HL-60/S4 treated with retinoic acid at 250 ng/mL for 4 days and 3 days (cell line): ENCODE data around the gene PDE4B.
"Not testable (repeated sequence)": the region's sequence is repeated elsewhere in the genome, so short reads cannot be mapped to it uniquely, and the experiment has no call there.

Source experiments
- in situ Hi-C: fragments of 300-500 bp; cut with MboI; formaldehyde crosslinking; loops from 2 replicates; pipeline ENCODE4 v1.7.0; 2022; ENCODE audit warnings: low sequenced_read_pairs

PDE4B gene

GRCh38 chr1:66296370-66296769, 503.7 kb downstream of the PDE4B start:
- in situ Hi-C loops, result no loop called here

DNA sequence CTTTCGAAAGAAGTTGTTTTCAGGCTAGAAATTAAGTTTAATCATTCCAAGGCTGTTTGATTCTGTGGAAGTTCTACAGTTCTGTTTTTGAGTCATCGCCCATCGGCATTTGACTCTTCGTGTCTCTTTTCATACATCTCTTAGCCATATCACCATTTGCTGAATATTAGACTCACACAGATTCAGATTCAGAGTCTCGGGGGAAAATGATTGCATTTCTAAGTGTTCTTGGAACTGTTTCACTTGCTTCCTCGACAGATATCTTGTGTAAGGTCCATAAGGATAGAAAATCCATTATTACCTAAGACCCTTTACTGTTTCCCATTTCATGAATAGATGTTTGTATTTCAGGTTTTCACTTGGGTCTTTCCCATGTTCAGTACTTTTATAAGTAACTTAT, 504.3 kb downstream of the PDE4B start:
- in situ Hi-C loops, result no loop called here

GRCh38 chr1:66298464-66298863, 505.8 kb downstream of the PDE4B start:
- in situ Hi-C loops, result no loop called here

- in situ Hi-C loops, result no loop called here
Measured at GRCh38 chr1:66300280-66300971, 507.7 kb downstream of the PDE4B start.

DNA sequence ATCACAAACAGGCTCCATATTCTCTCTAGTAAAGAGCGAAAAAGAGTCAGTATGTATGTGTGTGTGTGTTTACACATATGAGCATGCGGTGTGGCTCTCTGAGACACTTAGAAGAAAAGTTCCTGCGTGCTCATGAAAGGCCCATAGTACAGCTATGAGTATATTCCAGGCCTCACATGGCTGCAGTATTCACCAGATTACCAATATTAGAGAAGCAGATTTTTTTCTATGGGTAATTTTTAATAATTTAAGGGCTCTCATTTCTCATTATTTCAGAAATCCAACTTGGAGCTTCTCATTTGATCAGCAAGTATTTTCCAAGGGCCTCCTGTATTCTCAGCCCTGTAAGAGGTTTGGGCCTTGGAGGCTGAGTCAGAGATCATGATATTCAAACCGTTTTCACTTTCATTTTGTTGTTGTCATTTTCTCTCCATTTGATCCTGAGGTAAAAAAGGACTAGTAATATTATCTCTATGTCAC, 508.3 kb downstream of the PDE4B start:
- in situ Hi-C loops, result no loop called here

- in situ Hi-C loops, result no loop called here
Measured at GRCh38 chr1:66302184-66302742, 509.6 kb downstream of the PDE4B start.

GRCh38 chr1:66302815-66303214, 510.1 kb downstream of the PDE4B start:
- in situ Hi-C loops, result no loop called here

DNA sequence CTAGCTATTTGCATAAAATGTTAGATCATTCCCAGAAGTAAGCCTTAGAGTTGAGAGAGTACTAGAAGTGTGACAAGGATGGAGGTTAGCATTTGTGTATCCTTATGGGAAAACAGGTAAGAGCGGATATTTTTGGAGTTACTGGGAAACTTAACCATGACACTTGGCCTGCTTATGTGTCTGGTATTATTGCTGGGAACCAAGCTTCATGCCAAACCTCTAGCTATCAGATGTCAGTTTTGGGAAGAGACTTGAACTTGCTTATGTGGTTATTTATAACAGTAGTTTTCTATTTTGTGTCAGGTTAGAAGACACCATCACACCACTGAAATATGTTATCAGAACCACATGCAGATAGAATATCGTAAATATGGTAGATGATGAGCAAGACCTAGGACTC, 511.0 kb downstream of the PDE4B start:
- in situ Hi-C loops, result no loop called here

- in situ Hi-C loops, result no loop called here
Measured at GRCh38 chr1:66304128-66304527, 511.4 kb downstream of the PDE4B start.

DNA sequence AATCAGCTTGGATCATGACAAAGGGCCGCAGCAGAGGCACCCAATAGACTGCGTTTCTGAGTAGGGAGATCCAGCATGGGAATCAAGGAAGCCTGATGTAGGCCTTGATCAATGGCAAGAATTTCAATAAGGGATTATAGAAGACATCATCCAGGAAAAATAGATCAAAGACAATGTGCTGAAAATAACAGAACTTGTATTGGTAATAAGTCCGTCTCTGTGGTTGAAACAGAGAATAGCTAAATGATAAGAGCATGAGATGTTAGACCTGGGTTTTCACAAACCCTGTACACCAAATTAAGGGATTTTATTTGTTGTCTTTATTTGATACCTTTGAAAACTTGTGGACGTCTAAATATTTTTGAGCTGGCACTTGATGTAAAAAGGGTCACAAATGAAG, 513.2 kb downstream of the PDE4B start:
- in situ Hi-C loops, result no loop called here

DNA sequence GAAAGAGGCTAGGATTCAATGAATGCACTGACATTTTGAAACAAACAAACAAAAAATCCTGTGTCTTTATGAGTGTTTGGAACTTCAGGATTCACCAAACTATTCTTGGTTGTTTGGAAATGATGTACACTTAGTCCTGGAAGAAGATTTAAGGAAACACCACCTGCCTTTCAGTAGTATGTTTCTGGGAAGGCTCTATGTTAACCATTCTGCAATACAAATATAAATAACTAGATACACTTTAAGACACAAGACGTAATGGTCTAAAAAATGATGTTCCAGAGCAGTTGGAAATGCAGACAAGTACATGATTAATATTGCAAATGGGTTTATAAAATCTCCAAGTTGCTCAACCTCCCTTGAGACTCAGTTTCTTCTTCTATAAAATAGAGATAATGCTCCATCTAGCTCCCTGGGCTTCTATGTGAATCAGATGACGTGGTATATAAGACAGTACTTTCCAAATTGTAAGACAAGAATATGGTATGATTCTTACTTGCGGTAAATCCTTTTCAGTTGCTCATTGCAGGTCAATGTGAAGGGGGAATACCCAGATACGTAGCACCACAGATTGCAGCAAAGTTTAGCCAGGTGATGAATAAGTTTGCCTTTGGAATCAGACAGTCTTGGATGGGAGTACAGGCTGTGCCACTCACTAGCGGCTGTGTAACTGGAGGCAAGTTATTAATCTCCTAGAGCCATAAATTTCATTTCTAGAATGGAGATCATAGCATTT, 516.5 kb downstream of the PDE4B start:
- in situ Hi-C loops, result no loop called here

GRCh38 chr1:66311092-66311491, 518.4 kb downstream of the PDE4B start:
- in situ Hi-C loops, result no loop called here

DNA sequence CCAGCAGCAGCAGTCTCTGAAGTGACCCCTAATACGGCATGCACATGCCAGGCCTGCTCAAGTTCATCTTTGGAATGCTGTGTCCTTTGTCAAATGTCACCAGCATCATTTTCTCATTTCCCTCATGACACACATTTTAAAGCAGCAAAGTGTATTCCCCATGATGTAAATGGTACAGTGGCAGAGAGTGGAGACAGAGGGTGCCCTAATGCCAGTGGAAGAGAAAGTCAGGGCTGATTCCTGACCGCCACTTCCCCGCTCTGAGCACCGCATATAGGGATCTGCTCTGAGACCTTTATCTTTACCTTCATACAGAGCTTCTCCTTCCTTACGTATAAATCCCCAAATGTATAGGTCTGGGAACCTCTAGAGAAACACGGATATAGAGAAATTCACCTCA, 518.9 kb downstream of the PDE4B start:
- in situ Hi-C loops, result no loop called here

- in situ Hi-C loops, result no loop called here
Measured at GRCh38 chr1:66312271-66312990, 519.7 kb downstream of the PDE4B start.

GRCh38 chr1:66313429-66313828, 520.7 kb downstream of the PDE4B start:
- in situ Hi-C loops, result no loop called here

DNA sequence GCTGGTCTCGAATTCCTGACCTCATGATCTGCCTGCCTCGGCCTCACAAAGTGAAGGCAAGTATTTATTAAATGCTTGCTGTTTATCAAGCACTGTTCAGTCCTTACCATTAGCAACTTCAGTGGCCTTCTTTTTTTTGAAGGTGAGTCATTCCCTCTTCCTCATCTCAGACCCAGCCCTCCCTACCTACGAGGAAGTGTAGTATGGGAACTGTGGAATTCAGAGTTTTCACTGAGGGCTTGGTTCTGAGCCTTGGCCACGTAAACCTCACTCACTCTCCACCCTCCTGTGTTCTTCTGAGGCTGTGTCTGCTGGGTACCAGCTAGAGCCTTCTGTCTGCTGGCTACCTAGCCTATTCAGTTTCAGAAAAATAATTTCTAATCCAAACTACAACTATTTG, 523.0 kb downstream of the PDE4B start:
- in situ Hi-C loops, result no loop called here

DNA sequence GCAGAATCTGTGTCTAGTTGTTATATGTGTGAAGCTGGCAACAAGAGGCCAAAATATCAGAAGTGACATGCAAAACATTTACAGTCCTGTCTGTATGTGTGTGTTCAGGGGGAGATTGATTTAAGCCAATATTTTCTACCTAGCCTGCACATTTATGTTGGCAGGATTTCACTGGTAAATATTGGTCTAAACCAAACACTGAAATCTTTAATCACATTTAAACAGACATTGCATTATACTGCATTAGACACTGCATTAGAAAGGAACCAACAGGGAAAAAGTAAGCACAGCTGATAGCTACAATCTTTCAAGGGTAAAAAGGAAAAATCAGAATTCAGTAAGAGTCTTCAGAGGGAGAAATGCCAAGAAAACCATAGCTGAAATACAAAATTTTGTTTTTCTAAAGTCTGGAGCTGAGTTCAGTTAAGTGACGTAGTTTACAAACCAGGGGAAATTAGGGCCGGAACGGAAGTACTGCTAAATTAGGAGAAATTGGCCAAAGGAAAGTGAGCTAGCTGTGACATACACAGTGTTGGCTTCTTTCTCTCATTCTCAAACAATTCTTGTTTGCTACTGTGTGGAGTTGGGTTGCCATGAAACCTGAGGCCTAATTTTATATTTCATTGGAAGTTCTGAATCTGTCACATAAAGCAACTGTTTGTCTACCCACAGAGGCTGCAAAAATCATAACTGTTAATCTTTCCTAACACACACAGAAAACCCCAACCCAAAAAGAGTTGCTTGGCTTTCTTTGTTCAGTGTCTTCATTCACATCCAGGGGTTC, 524.0 kb downstream of the PDE4B start:
- in situ Hi-C loops, result no loop called here

DNA sequence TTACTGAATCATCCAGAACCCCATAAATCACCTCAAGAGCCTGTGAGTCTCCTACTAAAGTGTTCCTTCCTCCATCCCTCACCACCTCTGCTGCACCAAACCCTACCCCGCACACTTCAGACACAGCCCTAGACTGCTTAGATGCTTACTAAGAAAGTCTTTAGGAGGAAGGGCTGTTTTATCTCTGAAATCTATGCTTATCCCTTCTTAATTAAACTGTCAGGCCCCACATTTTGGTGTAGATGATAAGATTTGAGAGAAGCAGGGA, 524.5 kb downstream of the PDE4B start:
- in situ Hi-C loops, result no loop called here

DNA sequence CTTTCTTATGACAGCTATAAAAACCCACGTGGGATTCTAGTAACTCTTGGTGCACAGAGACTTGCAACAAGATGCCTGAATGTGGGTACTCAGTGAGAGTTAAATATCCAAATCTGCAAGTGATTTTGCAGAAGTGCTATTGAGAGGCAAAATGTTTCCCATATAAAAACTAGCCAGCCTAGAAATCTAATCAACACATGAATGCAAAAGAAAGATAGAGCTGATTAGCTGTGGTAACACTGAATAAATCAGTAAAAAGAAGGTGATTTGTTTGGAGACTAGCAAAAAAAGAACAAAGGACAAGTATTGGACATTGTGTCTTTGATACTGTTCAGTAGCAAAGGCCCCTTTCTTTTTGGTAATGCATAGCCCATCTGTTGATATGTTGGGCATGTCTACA, 527.5 kb downstream of the PDE4B start:
- in situ Hi-C loops, result no loop called here

DNA sequence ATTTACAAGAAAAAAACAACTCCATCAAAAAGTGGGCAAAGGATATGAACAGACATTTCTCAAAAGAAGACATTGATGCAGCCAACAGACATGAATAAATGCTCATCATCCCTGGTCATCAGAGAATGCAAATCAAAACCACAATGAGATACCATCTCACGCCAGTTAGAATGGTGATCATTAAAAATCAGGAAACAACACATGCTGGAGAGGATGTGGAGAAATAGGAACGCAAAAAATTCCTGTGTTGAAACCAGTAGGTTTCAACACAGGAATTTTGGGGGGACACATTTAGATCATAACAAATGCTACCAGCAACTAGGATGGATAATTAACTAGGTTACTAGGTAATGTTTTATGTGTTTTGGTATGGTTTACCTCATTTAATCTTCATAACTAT, 529.8 kb downstream of the PDE4B start:
- in situ Hi-C loops, result not testable (repeated sequence)
